ENCODE measurements around the gene SIX3. TPM values are rescaled to one million over a fixed set of nuclear protein-coding genes. Genes with fewer than 3 reads are reported as not detected.

The SIX3 gene
- total RNA-seq, 2 donors from 2014 or later, result 0.52 TPM; not detected in 1

DNA sequence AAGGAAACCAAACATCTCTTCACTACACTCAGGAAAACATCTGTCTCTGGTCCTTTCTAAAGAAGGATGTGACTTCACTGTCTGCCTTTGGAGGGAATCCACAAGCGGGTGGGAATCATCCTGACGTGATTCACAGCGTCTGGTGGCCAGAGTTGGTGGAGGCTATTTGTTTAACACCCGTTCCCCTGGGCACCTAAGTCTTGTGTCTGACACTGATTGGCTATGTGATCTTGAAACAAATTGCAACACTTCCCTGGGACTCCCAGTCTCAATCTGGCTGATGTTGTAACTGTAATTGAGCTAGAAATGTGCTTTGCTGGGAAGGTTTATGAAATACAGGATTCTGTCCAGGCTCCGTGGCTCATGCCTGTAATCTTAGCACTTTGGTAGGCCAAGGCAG is 28.8 kb upstream of the SIX3 start:
- TF ChIP-seq, protein P1, sequence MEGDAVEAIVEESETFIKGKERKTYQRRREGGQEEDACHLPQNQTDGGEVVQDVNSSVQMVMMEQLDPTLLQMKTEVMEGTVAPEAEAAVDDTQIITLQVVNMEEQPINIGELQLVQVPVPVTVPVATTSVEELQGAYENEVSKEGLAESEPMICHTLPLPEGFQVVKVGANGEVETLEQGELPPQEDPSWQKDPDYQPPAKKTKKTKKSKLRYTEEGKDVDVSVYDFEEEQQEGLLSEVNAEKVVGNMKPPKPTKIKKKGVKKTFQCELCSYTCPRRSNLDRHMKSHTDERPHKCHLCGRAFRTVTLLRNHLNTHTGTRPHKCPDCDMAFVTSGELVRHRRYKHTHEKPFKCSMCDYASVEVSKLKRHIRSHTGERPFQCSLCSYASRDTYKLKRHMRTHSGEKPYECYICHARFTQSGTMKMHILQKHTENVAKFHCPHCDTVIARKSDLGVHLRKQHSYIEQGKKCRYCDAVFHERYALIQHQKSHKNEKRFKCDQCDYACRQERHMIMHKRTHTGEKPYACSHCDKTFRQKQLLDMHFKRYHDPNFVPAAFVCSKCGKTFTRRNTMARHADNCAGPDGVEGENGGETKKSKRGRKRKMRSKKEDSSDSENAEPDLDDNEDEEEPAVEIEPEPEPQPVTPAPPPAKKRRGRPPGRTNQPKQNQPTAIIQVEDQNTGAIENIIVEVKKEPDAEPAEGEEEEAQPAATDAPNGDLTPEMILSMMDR (IDR thresholded peaks at IDR 0.05), result no peak
- no peak for TF ChIP-seq POLR2A (IDR thresholded peaks at IDR 0.05)
- Histone ChIP-seq H3K27me3 (no peaks in the 10 kb centered on the region), H3K4me1 (no peaks in the 10 kb centered on the region), H3K4me3 (no peak overlapping the region), H3K9me3 (no peaks in the 10 kb centered on the region), H3K36me3 (replicated peaks in 1 of 2; ENCODE audit: insufficient read depth in 1 of 2, low read depth in 2 of 2) (no peaks in the 10 kb centered on the region), H3K27ac (no peak overlapping the region)
- ATAC-seq, result no peak
- peak in 1 of 4 donors; percentile 4 for DNase-seq
- intact Hi-C loops (cut with DNase I), result no loop called here
- 43 to 50% methylated on average over 5 of the region's 5 CpGs for WGBS, 2 donors

- intact Hi-C loops (cut with DNase I), result no loop called here
- Histone ChIP-seq H3K27ac (no peak overlapping the region), H3K4me3 (no peak overlapping the region), H3K27me3 (no peaks in the 10 kb centered on the region), H3K36me3 (replicated peaks in 1 of 2; ENCODE audit: insufficient read depth in 1 of 2, low read depth in 2 of 2) (no peaks in the 10 kb centered on the region), H3K4me1 (no peaks in the 10 kb centered on the region), H3K9me3 (no peaks in the 10 kb centered on the region)
- no peak for ATAC-seq
- TF ChIP-seq, protein P1 (IDR thresholded peaks at IDR 0.05), result no peak
- TF ChIP-seq POLR2A (IDR thresholded peaks at IDR 0.05), result no peak
- DNase-seq, result no peak
Observed at GRCh38 chr2:44916291-44916690, 25.2 kb upstream of the SIX3 start.

DNA sequence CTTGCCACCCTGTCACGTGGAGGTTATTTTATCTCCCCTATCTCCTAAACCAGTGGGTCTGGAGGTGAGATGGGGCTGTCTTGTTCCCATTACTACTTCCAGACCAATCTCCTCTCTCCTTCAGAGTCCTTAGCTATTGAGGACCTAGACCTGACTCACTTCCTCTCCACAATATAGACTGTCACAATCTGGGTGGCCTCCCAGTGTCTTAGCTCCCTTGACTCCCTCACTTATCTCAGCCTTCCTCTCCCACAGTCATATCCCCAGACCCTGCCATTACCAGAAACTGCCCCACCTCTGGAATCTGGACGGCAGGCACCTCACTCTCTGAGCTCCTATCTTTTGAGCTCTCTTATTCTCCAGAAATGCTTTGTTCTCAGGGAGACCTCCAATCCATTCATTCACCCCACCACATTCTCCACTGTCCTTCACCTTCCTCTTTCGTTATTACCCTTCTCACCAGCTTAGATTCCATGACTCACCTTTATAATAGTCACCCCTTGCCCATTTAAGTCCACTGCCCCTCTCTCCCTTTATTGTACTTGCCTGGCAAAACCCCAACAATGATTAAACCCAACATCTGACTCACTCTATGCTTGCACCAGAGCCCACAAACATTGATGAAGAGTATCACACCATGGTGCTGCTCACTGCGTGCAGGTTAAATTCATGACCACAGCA is 23.3 kb upstream of the SIX3 start:
- WGBS, 2 donors, result 46 to 56% methylated on average over 4 of the region's 4 CpGs
- ATAC-seq, result no peak

GRCh38 chr2:44920751-44921150 is 20.8 kb upstream of the SIX3 start:
- intact Hi-C loops (cut with DNase I), result no loop called here
- Histone ChIP-seq H3K27ac (no peak overlapping the region), H3K9me3 (no peaks in the 10 kb centered on the region), H3K27me3 (no peaks in the 10 kb centered on the region), H3K4me3 (no peak overlapping the region), H3K36me3 (replicated peaks in 1 of 2; ENCODE audit: insufficient read depth in 1 of 2, low read depth in 2 of 2) (no peaks in the 10 kb centered on the region), H3K4me1 (no peaks in the 10 kb centered on the region)
- ATAC-seq (no peak), DNase-seq (no peak)
- TF ChIP-seq, protein P1 (IDR thresholded peaks at IDR 0.05), result no peak
- TF ChIP-seq POLR2A (IDR thresholded peaks at IDR 0.05), result no peak
- WGBS, 2 donors, result 43 to 58% methylated on average over 2 of the region's 2 CpGs

More for the DNA sequence above, 23.3 kb upstream of the SIX3 start:
- H3K9me3 ChIP-seq, result no peaks in the 10 kb centered on the region
- DNase-seq, result no peak
- no peaks in the 10 kb centered on the region for H3K27me3 ChIP-seq
- no peaks in the 10 kb centered on the region for H3K36me3 ChIP-seq (replicated peaks in 1 of 2; ENCODE audit: insufficient read depth in 1 of 2, low read depth in 2 of 2)
- intact Hi-C loops (cut with DNase I), result no loop called here
- no peak overlapping the region for H3K4me3 ChIP-seq
- no peaks in the 10 kb centered on the region for H3K4me1 ChIP-seq
- H3K27ac ChIP-seq, result no peak overlapping the region
- no peak for TF ChIP-seq POLR2A (IDR thresholded peaks at IDR 0.05)
- TF ChIP-seq, protein P1 (IDR thresholded peaks at IDR 0.05), result no peak

GRCh38 chr2:44922776-44923175 is 18.7 kb upstream of the SIX3 start:
- Histone ChIP-seq H3K36me3 (replicated peaks in 1 of 2; ENCODE audit: insufficient read depth in 1 of 2, low read depth in 2 of 2) (no peaks in the 10 kb centered on the region), H3K4me1 (peaks cover under 1% of the 10 kb centered on the region), H3K27me3 (peaks cover 0 to 6% of the 10 kb centered on the region in 2 donors), H3K4me3 (no peak overlapping the region), H3K9me3 (no peaks in the 10 kb centered on the region), H3K27ac (no peak overlapping the region)
- intact Hi-C loops (cut with DNase I), result no loop called here
- no peak for DNase-seq
- TF ChIP-seq, protein P1 (IDR thresholded peaks at IDR 0.05), result no peak
- no peak for TF ChIP-seq POLR2A (IDR thresholded peaks at IDR 0.05)
- WGBS, 2 donors, result 83 to 86% methylated on average over 6 of the region's 6 CpGs
- no peak for ATAC-seq

Data from body of pancreas (tissue), 4 donors.